GM12891 (cell line): Measurements from ENCODE around the gene CCDC177.

ENCODE experiments used
- DNase-seq: peaks from one replicate; pipeline ENCODE4 v3.0.0; 2011; ENCODE audit warnings: low spot score; ENCODE audit not compliant: insufficient read length
- FAIRE-seq: peaks from 2 replicates; lab custom pipeline; 2011; peaks lifted over from hg19 to GRCh38; lab: Jason Lieb, UNC
- PAX5 ChIP-seq: IDR thresholded peaks from 2 replicates; pipeline ENCODE4 v1.6.1; 2011; ENCODE audit warnings: low read length, moderate library complexity, mild to moderate bottlenecking; ENCODE audit not compliant: insufficient read depth, severe bottlenecking
- POLR2A ChIP-seq: IDR thresholded peaks from 2 replicates; pipeline ENCODE4 v1.6.1; 2011; ENCODE audit warnings: low read depth, low read length, control low read depth
- POLR2AphosphoS5 ChIP-seq: IDR thresholded peaks from 2 replicates; pipeline ENCODE4 v1.6.1; 2011; ENCODE audit warnings: low read depth, low read length, control low read depth
- POU2F2 ChIP-seq: IDR thresholded peaks from 2 replicates; pipeline ENCODE4 v1.6.1; 2011; ENCODE audit warnings: low read depth, mild to moderate bottlenecking, control low read depth, low read length, moderate library complexity
- SPI1 ChIP-seq: IDR thresholded peaks from 2 replicates; pipeline ENCODE4 v1.6.1; 2011; ENCODE audit warnings: low read depth, low read length, control low read depth
- TAF1 ChIP-seq: IDR thresholded peaks from 2 replicates; pipeline ENCODE4 v1.6.1; 2011; ENCODE audit warnings: low read depth, low read length, control low read depth

Gene CCDC177

GRCh38 chr14:69537900-69538299 lies 36.8 kb downstream of the CCDC177 start:
- FAIRE-seq (no peak), DNase-seq (no peak)
- TF ChIP-seq PAX5 (no peak), POU2F2 (no peak), POLR2AphosphoS5 (no peak), SPI1 (no peak), TAF1 (no peak), POLR2A (no peak)

GRCh38 chr14:69536971-69537370 lies 37.7 kb downstream of the CCDC177 start:
- FAIRE-seq (no peak), DNase-seq (no peak)
- no peak for TF ChIP-seq POLR2AphosphoS5
- TF ChIP-seq SPI1, result no peak
- TF ChIP-seq TAF1, result no peak
- no peak for TF ChIP-seq POU2F2

GRCh38 chr14:69535230-69535848 lies 39.3 kb downstream of the CCDC177 start:
- TF ChIP-seq PAX5 (no peak), POLR2AphosphoS5 (no peak), SPI1 (no peak), TAF1 (no peak), POLR2A (no peak), POU2F2 (no peak)
- no peak for FAIRE-seq
- DNase-seq, result no peak

GRCh38 chr14:69532561-69533340 lies 41.9 kb downstream of the CCDC177 start:
- no peak for TF ChIP-seq PAX5
- no peak for TF ChIP-seq POLR2A
- TF ChIP-seq TAF1, result no peak
- TF ChIP-seq POLR2AphosphoS5, result no peak
- no peak for TF ChIP-seq POU2F2
- no peak for TF ChIP-seq SPI1
- FAIRE-seq (no peak), DNase-seq (no peak)

GRCh38 chr14:69531135-69531534 lies 43.5 kb downstream of the CCDC177 start:
- DNase-seq, result no peak
- TF ChIP-seq SPI1 (no peak), PAX5 (no peak), TAF1 (no peak), POLR2AphosphoS5 (no peak), POU2F2 (no peak), POLR2A (no peak)
- FAIRE-seq, result no peak

GRCh38 chr14:69530095-69530494 lies 44.6 kb downstream of the CCDC177 start:
- TF ChIP-seq PAX5 (no peak), TAF1 (no peak), POLR2AphosphoS5 (no peak), POU2F2 (no peak), POLR2A (no peak), SPI1 (no peak)
- FAIRE-seq, result no peak
- DNase-seq, result no peak

- FAIRE-seq (no peak), DNase-seq (no peak)
- TF ChIP-seq TAF1 (no peak), POLR2AphosphoS5 (no peak), POU2F2 (no peak), SPI1 (no peak), POLR2A (no peak), PAX5 (no peak)
Measured at GRCh38 chr14:69529563-69529962, 45.1 kb downstream of the CCDC177 start.

- FAIRE-seq (no peak), DNase-seq (no peak)
- TF ChIP-seq SPI1 (no peak), TAF1 (no peak), PAX5 (no peak), POLR2A (no peak), POU2F2 (no peak), POLR2AphosphoS5 (no peak)
Measured at GRCh38 chr14:69528930-69529329, 45.7 kb downstream of the CCDC177 start.

GRCh38 chr14:69528143-69528542 lies 46.5 kb downstream of the CCDC177 start:
- FAIRE-seq (no peak), DNase-seq (no peak)
- TF ChIP-seq SPI1, result no peak
- TF ChIP-seq TAF1, result no peak
- TF ChIP-seq POLR2AphosphoS5, result no peak
- TF ChIP-seq PAX5, result no peak
- no peak for TF ChIP-seq POLR2A
- TF ChIP-seq POU2F2, result no peak

- FAIRE-seq (no peak), DNase-seq (no peak)
- TF ChIP-seq SPI1 (no peak), POLR2AphosphoS5 (no peak), POLR2A (no peak), TAF1 (no peak), PAX5 (no peak), POU2F2 (no peak)
Measured at GRCh38 chr14:69527635-69528034, 47.0 kb downstream of the CCDC177 start.
